Tibial nerve (tissue), 3 donors: ENCODE measurements around the gene ZNF44.

Experiments used
- POLR2A ChIP-seq, 2 donors: fragments of 450-650 bp; IDR thresholded peaks; one replicate each; pipeline ENCODE4 v1.6.1; 2017; ENCODE audit warnings: antibody characterized with exemption in 2 of 2, mild to moderate bottlenecking in 2 of 2, moderate library complexity in 2 of 2
- TF ChIP-seq, protein P1 (sequence below), 5 experiments: fragments of 200-600 bp in 3 of 5; fragments of 450-650 bp in 2 of 5; sonication (generic) in 3 of 5; IDR thresholded peaks; one replicate each; pipeline ENCODE4 v1.5.1; 2016 to 2019; ENCODE audit warnings: antibody characterized with exemption in 5 of 5, mild to moderate bottlenecking in 3 of 5, moderate library complexity in 2 of 5

DNA sequence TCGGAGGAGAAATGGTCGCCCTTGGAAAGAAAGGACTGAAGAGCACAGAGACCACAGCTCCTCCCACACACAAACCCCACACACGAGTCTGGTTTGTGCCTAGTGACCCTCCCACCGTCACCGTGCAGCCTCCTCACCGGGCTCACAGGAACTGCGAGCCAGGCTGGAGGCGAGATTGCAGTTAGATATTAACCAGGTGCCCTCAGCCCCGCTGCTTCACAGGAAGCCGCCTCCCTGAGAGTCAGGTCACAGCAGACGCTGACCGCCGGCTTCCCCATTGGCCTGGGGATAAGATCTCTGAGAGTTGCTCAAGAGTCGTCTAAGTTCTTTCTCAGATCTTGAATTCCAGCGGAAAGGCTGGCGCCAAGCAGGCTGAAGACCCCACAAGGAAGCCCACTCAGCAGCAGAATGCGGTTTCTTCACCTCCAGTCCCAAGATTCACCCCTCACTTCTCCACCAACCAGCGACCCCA lies 870 bp downstream of the ZNF44 start:
- TF ChIP-seq, protein P1, sequence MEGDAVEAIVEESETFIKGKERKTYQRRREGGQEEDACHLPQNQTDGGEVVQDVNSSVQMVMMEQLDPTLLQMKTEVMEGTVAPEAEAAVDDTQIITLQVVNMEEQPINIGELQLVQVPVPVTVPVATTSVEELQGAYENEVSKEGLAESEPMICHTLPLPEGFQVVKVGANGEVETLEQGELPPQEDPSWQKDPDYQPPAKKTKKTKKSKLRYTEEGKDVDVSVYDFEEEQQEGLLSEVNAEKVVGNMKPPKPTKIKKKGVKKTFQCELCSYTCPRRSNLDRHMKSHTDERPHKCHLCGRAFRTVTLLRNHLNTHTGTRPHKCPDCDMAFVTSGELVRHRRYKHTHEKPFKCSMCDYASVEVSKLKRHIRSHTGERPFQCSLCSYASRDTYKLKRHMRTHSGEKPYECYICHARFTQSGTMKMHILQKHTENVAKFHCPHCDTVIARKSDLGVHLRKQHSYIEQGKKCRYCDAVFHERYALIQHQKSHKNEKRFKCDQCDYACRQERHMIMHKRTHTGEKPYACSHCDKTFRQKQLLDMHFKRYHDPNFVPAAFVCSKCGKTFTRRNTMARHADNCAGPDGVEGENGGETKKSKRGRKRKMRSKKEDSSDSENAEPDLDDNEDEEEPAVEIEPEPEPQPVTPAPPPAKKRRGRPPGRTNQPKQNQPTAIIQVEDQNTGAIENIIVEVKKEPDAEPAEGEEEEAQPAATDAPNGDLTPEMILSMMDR (IDR thresholded peaks at IDR 0.05), result no peak
- TF ChIP-seq POLR2A (IDR thresholded peaks at IDR 0.05), result peak in 1 of 2 donors; percentile 23
